Measurements from ENCODE around the gene CDKN2B-AS1.

CDKN2B-AS1 gene

GRCh38 chr9:22026696-22027095 lies 32.1 kb downstream of the CDKN2B-AS1 start:
- Histone ChIP-seq H3K4ac (ENCODE audit: low read length) (no peak overlapping the region), H3K23ac (ENCODE audit: low read depth, low read length, poor library complexity) (no peak overlapping the region), H3K4me2 (ENCODE audit: insufficient read depth, low read length, poor library complexity, severe bottlenecking) (no peak overlapping the region), H3K27ac (replicated peaks; ENCODE audit: low read length) (no peak overlapping the region), H2BK12ac (ENCODE audit: low read length) (no peak overlapping the region), H4K8ac (ENCODE audit: low read depth, low read length) (no peak overlapping the region), H2BK5ac (ENCODE audit: low read length) (no peak overlapping the region), H2AFZ (ENCODE audit: low read length) (no peak overlapping the region), H2BK120ac (ENCODE audit: low read depth, low read length) (no peak overlapping the region), H2AK5ac (ENCODE audit: low read depth, low read length) (no peak overlapping the region), H3K79me1 (ENCODE audit: low read depth, low read length) (no peaks in the 10 kb centered on the region), H3K9me3 (replicated peaks in 1 of 2; ENCODE audit: control insufficient read depth in 2 of 2, insufficient read depth in 1 of 2, low read depth in 1 of 2, low read length in 2 of 2) (peaks cover 0 to 3% of the 10 kb centered on the region in 2 donors), H3K4me3 (ENCODE audit: low read length in 2 of 2) (no peak overlapping the region), H3K27me3 (ENCODE audit: control insufficient read depth in 3 of 3, insufficient read depth in 3 of 3, low read depth in 1 of 3, low read length in 3 of 3) (no peaks in the 10 kb centered on the region), H4K91ac (ENCODE audit: low read depth, low read length, poor library complexity) (no peak overlapping the region), H3K36me3 (replicated peaks in 1 of 2; ENCODE audit: control insufficient read depth in 2 of 2, insufficient read depth in 2 of 2, low read length in 2 of 2) (no peaks in the 10 kb centered on the region), H3K14ac (ENCODE audit: low read length) (no peak overlapping the region), H2BK15ac (ENCODE audit: low read length) (no peak overlapping the region), H3K9ac (ENCODE audit: low read depth, low read length, poor library complexity) (no peak overlapping the region), H3K18ac (ENCODE audit: low read length) (no peak overlapping the region), H3K4me1 (ENCODE audit: control insufficient read depth in 2 of 2, insufficient read depth in 1 of 2, low read depth in 1 of 2, low read length in 2 of 2) (no peaks in the 10 kb centered on the region)
- no CpG with 5 or more reads among the region's 6 CpGs for WGBS, 2 donors (ENCODE audit: extremely low coverage in 2 of 2, insufficient read length in 2 of 2, insufficient replicate concordance in 1 of 2)
- DNase-seq (ENCODE audit: low spot score) = no peak

- no peak for DNase-seq (ENCODE audit: low spot score)
- no peak overlapping the region for H2BK12ac ChIP-seq (ENCODE audit: low read length)
- H2BK15ac ChIP-seq (ENCODE audit: low read length) = no peak overlapping the region
- no peak overlapping the region for H3K18ac ChIP-seq (ENCODE audit: low read length)
- H3K23ac ChIP-seq (ENCODE audit: low read depth, low read length, poor library complexity) = no peak overlapping the region
- no peak overlapping the region for H3K27ac ChIP-seq (replicated peaks; ENCODE audit: low read length)
- no peak overlapping the region for H2AFZ ChIP-seq (ENCODE audit: low read length)
- H2BK5ac ChIP-seq (ENCODE audit: low read length) = no peak overlapping the region
- H3K14ac ChIP-seq (ENCODE audit: low read length) = no peak overlapping the region
- no peaks in the 10 kb centered on the region for H3K27me3 ChIP-seq (ENCODE audit: control insufficient read depth in 3 of 3, insufficient read depth in 3 of 3, low read depth in 1 of 3, low read length in 3 of 3)
- H3K4me2 ChIP-seq (ENCODE audit: insufficient read depth, low read length, poor library complexity, severe bottlenecking) = no peak overlapping the region
- H3K36me3 ChIP-seq (replicated peaks in 1 of 2; ENCODE audit: control insufficient read depth in 2 of 2, insufficient read depth in 2 of 2, low read length in 2 of 2) = no peaks in the 10 kb centered on the region
- no peak overlapping the region for H2AK5ac ChIP-seq (ENCODE audit: low read depth, low read length)
- H3K4me1 ChIP-seq (ENCODE audit: control insufficient read depth in 2 of 2, insufficient read depth in 1 of 2, low read depth in 1 of 2, low read length in 2 of 2) = no peaks in the 10 kb centered on the region
- no peak overlapping the region for H3K9ac ChIP-seq (ENCODE audit: low read depth, low read length, poor library complexity)
- H4K8ac ChIP-seq (ENCODE audit: low read depth, low read length) = no peak overlapping the region
- H3K9me3 ChIP-seq (replicated peaks in 1 of 2; ENCODE audit: control insufficient read depth in 2 of 2, insufficient read depth in 1 of 2, low read depth in 1 of 2, low read length in 2 of 2) = peaks cover 0 to 3% of the 10 kb centered on the region in 2 donors
- no peak overlapping the region for H3K4me3 ChIP-seq (ENCODE audit: low read length in 2 of 2)
- H4K91ac ChIP-seq (ENCODE audit: low read depth, low read length, poor library complexity) = no peak overlapping the region
- no peak overlapping the region for H3K4ac ChIP-seq (ENCODE audit: low read length)
- H2BK120ac ChIP-seq (ENCODE audit: low read depth, low read length) = no peak overlapping the region
- H3K79me1 ChIP-seq (ENCODE audit: low read depth, low read length) = no peaks in the 10 kb centered on the region
Observed at GRCh38 chr9:22028394-22028793, 33.8 kb downstream of the CDKN2B-AS1 start.

- no peak overlapping the region for H3K4me3 ChIP-seq (ENCODE audit: low read length in 2 of 2)
- no peaks in the 10 kb centered on the region for H3K36me3 ChIP-seq (replicated peaks in 1 of 2; ENCODE audit: control insufficient read depth in 2 of 2, insufficient read depth in 2 of 2, low read length in 2 of 2)
- H2BK15ac ChIP-seq (ENCODE audit: low read length) = no peak overlapping the region
Observed at GRCh38 chr9:22029231-22029630, 34.6 kb downstream of the CDKN2B-AS1 start.

GRCh38 chr9:22030101-22030598 lies 35.6 kb downstream of the CDKN2B-AS1 start:
- no peak overlapping the region for H2BK15ac ChIP-seq (ENCODE audit: low read length)

More at GRCh38 chr9:22029231-22029630, 34.6 kb downstream of the CDKN2B-AS1 start:
- H3K9me3 ChIP-seq (replicated peaks in 1 of 2; ENCODE audit: control insufficient read depth in 2 of 2, insufficient read depth in 1 of 2, low read depth in 1 of 2, low read length in 2 of 2) = peaks cover 0 to 3% of the 10 kb centered on the region in 2 donors
- no peak overlapping the region for H4K91ac ChIP-seq (ENCODE audit: low read depth, low read length, poor library complexity)
- no peak for DNase-seq (ENCODE audit: low spot score)
- no peak overlapping the region for H3K4me2 ChIP-seq (ENCODE audit: insufficient read depth, low read length, poor library complexity, severe bottlenecking)
- H3K27ac ChIP-seq (replicated peaks; ENCODE audit: low read length) = no peak overlapping the region
- H2AK5ac ChIP-seq (ENCODE audit: low read depth, low read length) = no peak overlapping the region
- H3K23ac ChIP-seq (ENCODE audit: low read depth, low read length, poor library complexity) = no peak overlapping the region
- H2BK12ac ChIP-seq (ENCODE audit: low read length) = no peak overlapping the region
- WGBS, 2 donors (ENCODE audit: extremely low coverage in 2 of 2, insufficient read length in 2 of 2, insufficient replicate concordance in 1 of 2) = no CpG with 5 or more reads among the region's 4 CpGs
- no peaks in the 10 kb centered on the region for H3K4me1 ChIP-seq (ENCODE audit: control insufficient read depth in 2 of 2, insufficient read depth in 1 of 2, low read depth in 1 of 2, low read length in 2 of 2)
- H3K4ac ChIP-seq (ENCODE audit: low read length) = no peak overlapping the region
- H4K8ac ChIP-seq (ENCODE audit: low read depth, low read length) = no peak overlapping the region
- no peak overlapping the region for H3K9ac ChIP-seq (ENCODE audit: low read depth, low read length, poor library complexity)
- no peaks in the 10 kb centered on the region for H3K27me3 ChIP-seq (ENCODE audit: control insufficient read depth in 3 of 3, insufficient read depth in 3 of 3, low read depth in 1 of 3, low read length in 3 of 3)
- no peak overlapping the region for H2BK120ac ChIP-seq (ENCODE audit: low read depth, low read length)
- H3K79me1 ChIP-seq (ENCODE audit: low read depth, low read length) = no peaks in the 10 kb centered on the region
- no peak overlapping the region for H3K18ac ChIP-seq (ENCODE audit: low read length)
- H2AFZ ChIP-seq (ENCODE audit: low read length) = no peak overlapping the region
- H2BK5ac ChIP-seq (ENCODE audit: low read length) = no peak overlapping the region
- no peak overlapping the region for H3K14ac ChIP-seq (ENCODE audit: low read length)

More at GRCh38 chr9:22030101-22030598, 35.6 kb downstream of the CDKN2B-AS1 start:
- no peak overlapping the region for H3K4ac ChIP-seq (ENCODE audit: low read length)
- H3K4me1 ChIP-seq (ENCODE audit: control insufficient read depth in 2 of 2, insufficient read depth in 1 of 2, low read depth in 1 of 2, low read length in 2 of 2) = no peaks in the 10 kb centered on the region
- no peak overlapping the region for H3K23ac ChIP-seq (ENCODE audit: low read depth, low read length, poor library complexity)
- H2AK5ac ChIP-seq (ENCODE audit: low read depth, low read length) = no peak overlapping the region
- no peak overlapping the region for H2AFZ ChIP-seq (ENCODE audit: low read length)
- no peaks in the 10 kb centered on the region for H3K9me3 ChIP-seq (replicated peaks in 1 of 2; ENCODE audit: control insufficient read depth in 2 of 2, insufficient read depth in 1 of 2, low read depth in 1 of 2, low read length in 2 of 2)
- H2BK5ac ChIP-seq (ENCODE audit: low read length) = no peak overlapping the region
- H3K9ac ChIP-seq (ENCODE audit: low read depth, low read length, poor library complexity) = no peak overlapping the region
- no peak for DNase-seq (ENCODE audit: low spot score)
- no peak overlapping the region for H3K27ac ChIP-seq (replicated peaks; ENCODE audit: low read length)
- H3K14ac ChIP-seq (ENCODE audit: low read length) = no peak overlapping the region
- no peaks in the 10 kb centered on the region for H3K27me3 ChIP-seq (ENCODE audit: control insufficient read depth in 3 of 3, insufficient read depth in 3 of 3, low read depth in 1 of 3, low read length in 3 of 3)
- no peak overlapping the region for H2BK120ac ChIP-seq (ENCODE audit: low read depth, low read length)
- no peaks in the 10 kb centered on the region for H3K79me1 ChIP-seq (ENCODE audit: low read depth, low read length)
- H3K4me2 ChIP-seq (ENCODE audit: insufficient read depth, low read length, poor library complexity, severe bottlenecking) = no peak overlapping the region
- no peak overlapping the region for H2BK12ac ChIP-seq (ENCODE audit: low read length)
- no peak overlapping the region for H3K18ac ChIP-seq (ENCODE audit: low read length)
- no peak overlapping the region for H3K4me3 ChIP-seq (ENCODE audit: low read length in 2 of 2)
- H4K8ac ChIP-seq (ENCODE audit: low read depth, low read length) = no peak overlapping the region
- H3K36me3 ChIP-seq (replicated peaks in 1 of 2; ENCODE audit: control insufficient read depth in 2 of 2, insufficient read depth in 2 of 2, low read length in 2 of 2) = no peaks in the 10 kb centered on the region
- no peak overlapping the region for H4K91ac ChIP-seq (ENCODE audit: low read depth, low read length, poor library complexity)
- WGBS, 2 donors (ENCODE audit: extremely low coverage in 2 of 2, insufficient read length in 2 of 2, insufficient replicate concordance in 1 of 2) = no CpG with 5 or more reads among the region's 1 CpG
